NT2/D1 (cell line): Measurements from ENCODE around the gene PLXNA4.

Experiments
- YY1 ChIP-seq: IDR thresholded peaks from 2 replicates; pipeline ENCODE4 v1.6.1; 2011; ENCODE audit not compliant: insufficient read length, insufficient read depth
- ZNF274 ChIP-seq: IDR thresholded peaks from 2 replicates; pipeline ENCODE4 v1.6.1; 2011; ENCODE audit warnings: mild to moderate bottlenecking, low read depth, low read length

DNA sequence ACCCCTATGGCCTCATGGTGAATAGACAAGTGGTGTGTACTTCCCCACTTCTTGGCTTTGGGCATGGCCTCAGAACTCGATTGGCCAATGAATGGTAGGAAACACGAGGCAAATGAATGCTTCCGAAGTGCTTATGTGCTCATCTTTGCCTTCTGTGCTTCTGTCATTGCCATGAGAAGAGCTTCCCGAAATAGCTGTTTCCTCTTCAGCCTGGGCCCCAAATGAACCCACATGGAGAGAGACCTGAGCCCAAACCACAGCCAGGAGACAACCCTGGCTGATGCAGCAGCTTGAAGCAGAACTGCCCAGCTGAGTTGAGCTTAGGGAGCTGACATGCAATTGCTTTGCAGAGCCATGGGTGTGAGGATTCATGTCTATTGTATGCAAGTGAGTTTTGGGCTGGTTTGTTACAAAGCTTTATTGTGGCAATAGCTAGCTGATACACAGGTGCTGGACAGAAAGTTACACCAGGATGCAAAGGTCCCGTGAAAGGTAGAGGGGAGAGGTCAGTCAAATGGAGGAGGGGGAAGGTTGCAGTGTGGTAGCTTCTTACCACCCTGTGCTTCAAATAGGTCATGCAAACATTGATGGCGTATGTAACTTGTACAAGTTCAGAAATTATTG, 328.2 kb downstream of the PLXNA4 start:
- no peak for TF ChIP-seq ZNF274
- no peak for TF ChIP-seq YY1
